ENCODE data around the gene KDM5D.

GRCh38 chrY:19717950-19718349 lies 26.6 kb downstream of the KDM5D start:
- TF ChIP-seq, protein P1, sequence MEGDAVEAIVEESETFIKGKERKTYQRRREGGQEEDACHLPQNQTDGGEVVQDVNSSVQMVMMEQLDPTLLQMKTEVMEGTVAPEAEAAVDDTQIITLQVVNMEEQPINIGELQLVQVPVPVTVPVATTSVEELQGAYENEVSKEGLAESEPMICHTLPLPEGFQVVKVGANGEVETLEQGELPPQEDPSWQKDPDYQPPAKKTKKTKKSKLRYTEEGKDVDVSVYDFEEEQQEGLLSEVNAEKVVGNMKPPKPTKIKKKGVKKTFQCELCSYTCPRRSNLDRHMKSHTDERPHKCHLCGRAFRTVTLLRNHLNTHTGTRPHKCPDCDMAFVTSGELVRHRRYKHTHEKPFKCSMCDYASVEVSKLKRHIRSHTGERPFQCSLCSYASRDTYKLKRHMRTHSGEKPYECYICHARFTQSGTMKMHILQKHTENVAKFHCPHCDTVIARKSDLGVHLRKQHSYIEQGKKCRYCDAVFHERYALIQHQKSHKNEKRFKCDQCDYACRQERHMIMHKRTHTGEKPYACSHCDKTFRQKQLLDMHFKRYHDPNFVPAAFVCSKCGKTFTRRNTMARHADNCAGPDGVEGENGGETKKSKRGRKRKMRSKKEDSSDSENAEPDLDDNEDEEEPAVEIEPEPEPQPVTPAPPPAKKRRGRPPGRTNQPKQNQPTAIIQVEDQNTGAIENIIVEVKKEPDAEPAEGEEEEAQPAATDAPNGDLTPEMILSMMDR (IDR thresholded peaks at IDR 0.05; ENCODE audit: low read depth, low read length, poor library complexity, severe bottlenecking), result no peak
- no peak for TF ChIP-seq EZH2phosphoT487 (IDR thresholded peaks at IDR 0.05; ENCODE audit: borderline replicate concordance, low read length)

Measured in DOHH2 (cell line).